Measurements from ENCODE around the gene AGMO. TPM values are rescaled to one million over a fixed set of nuclear protein-coding genes. Genes with fewer than 3 reads are reported as not detected.
"Not testable (repeated sequence)": the region's sequence is repeated elsewhere in the genome, so short reads cannot be mapped to it uniquely, and the experiment has no call there.

Gene AGMO
- total RNA-seq, 1 donor from 2014 or later: not detected

GRCh38 chr7:15305002-15305600, 256.7 kb downstream of the AGMO start:
- no peak overlapping the region for H3K27ac Mint-ChIP-seq
- H3K36me3 Mint-ChIP-seq (ENCODE audit: low read depth): no peaks in the 10 kb centered on the region
- intact Hi-C loops (cut with micrococcal nuclease): loop anchor here (5.0 kb wide), 1 partner anchor 767 kb away; no protein-coding TSS in a partner anchor
- no peak for DNase-seq (ENCODE audit: low spot score)
- H3K9me3 Mint-ChIP-seq: no peaks in the 10 kb centered on the region
- no peaks in the 10 kb centered on the region for H3K27me3 Mint-ChIP-seq (ENCODE audit: low read depth)
- H3K4me3 Mint-ChIP-seq (ENCODE audit: low read depth): no peak overlapping the region
- H3K4me1 Mint-ChIP-seq (ENCODE audit: low read depth): no peaks in the 10 kb centered on the region

- H3K9me3 Mint-ChIP-seq: no peaks in the 10 kb centered on the region
- no peaks in the 10 kb centered on the region for H3K4me1 Mint-ChIP-seq (ENCODE audit: low read depth)
- H3K27me3 Mint-ChIP-seq (ENCODE audit: low read depth): no peaks in the 10 kb centered on the region
- intact Hi-C loops (cut with micrococcal nuclease): no loop called here
- no peak overlapping the region for H3K4me3 Mint-ChIP-seq (ENCODE audit: low read depth)
- H3K36me3 Mint-ChIP-seq (ENCODE audit: low read depth): no peaks in the 10 kb centered on the region
- no peak overlapping the region for H3K27ac Mint-ChIP-seq
- no peak for DNase-seq (ENCODE audit: low spot score)
Measured at GRCh38 chr7:15303357-15303756, 258.5 kb downstream of the AGMO start.

- H3K4me3 Mint-ChIP-seq (ENCODE audit: low read depth); H3K27me3 Mint-ChIP-seq (ENCODE audit: low read depth); H3K27ac Mint-ChIP-seq; DNase-seq (ENCODE audit: low spot score); intact Hi-C loops (cut with micrococcal nuclease); H3K36me3 Mint-ChIP-seq (ENCODE audit: low read depth); H3K4me1 Mint-ChIP-seq (ENCODE audit: low read depth); H3K9me3 Mint-ChIP-seq: not testable (repeated sequence)
Measured at GRCh38 chr7:15300986-15301385, 260.8 kb downstream of the AGMO start.

GRCh38 chr7:15292138-15292537, 269.7 kb downstream of the AGMO start:
- Mint-ChIP-seq H3K4me3 (ENCODE audit: low read depth) (no peak overlapping the region), H3K4me1 (ENCODE audit: low read depth) (no peaks in the 10 kb centered on the region), H3K36me3 (ENCODE audit: low read depth) (no peaks in the 10 kb centered on the region), H3K9me3 (peaks cover 13% of the 10 kb centered on the region), H3K27ac (no peak overlapping the region), H3K27me3 (ENCODE audit: low read depth) (no peaks in the 10 kb centered on the region)
- intact Hi-C loops (cut with micrococcal nuclease): no loop called here
- DNase-seq (ENCODE audit: low spot score): no peak

GRCh38 chr7:15291699-15292098, 270.1 kb downstream of the AGMO start:
- Mint-ChIP-seq H3K4me1 (ENCODE audit: low read depth) (no peaks in the 10 kb centered on the region), H3K36me3 (ENCODE audit: low read depth) (no peaks in the 10 kb centered on the region), H3K27me3 (ENCODE audit: low read depth) (no peaks in the 10 kb centered on the region), H3K9me3 (peaks cover 15% of the 10 kb centered on the region), H3K27ac (no peak overlapping the region), H3K4me3 (ENCODE audit: low read depth) (no peak overlapping the region)
- DNase-seq (ENCODE audit: low spot score): no peak
- intact Hi-C loops (cut with micrococcal nuclease): no loop called here

- Mint-ChIP-seq H3K27ac (no peak overlapping the region), H3K4me1 (ENCODE audit: low read depth) (no peaks in the 10 kb centered on the region), H3K27me3 (ENCODE audit: low read depth) (no peaks in the 10 kb centered on the region), H3K4me3 (ENCODE audit: low read depth) (no peak overlapping the region), H3K9me3 (peaks cover 30% of the 10 kb centered on the region), H3K36me3 (ENCODE audit: low read depth) (no peaks in the 10 kb centered on the region)
- intact Hi-C loops (cut with micrococcal nuclease): no loop called here
- no peak for DNase-seq (ENCODE audit: low spot score)
Measured at GRCh38 chr7:15288741-15289140, 273.1 kb downstream of the AGMO start.

- no peak overlapping the region for H3K4me3 Mint-ChIP-seq (ENCODE audit: low read depth)
- no peaks in the 10 kb centered on the region for H3K4me1 Mint-ChIP-seq (ENCODE audit: low read depth)
- H3K36me3 Mint-ChIP-seq (ENCODE audit: low read depth): no peaks in the 10 kb centered on the region
Measured at GRCh38 chr7:15284396-15284795, 277.4 kb downstream of the AGMO start.

GRCh38 chr7:15280078-15280733, 281.6 kb downstream of the AGMO start:
- intact Hi-C loops (cut with micrococcal nuclease): no loop called here
- Mint-ChIP-seq H3K36me3 (ENCODE audit: low read depth) (no peaks in the 10 kb centered on the region), H3K27ac (no peak overlapping the region), H3K4me1 (ENCODE audit: low read depth) (no peaks in the 10 kb centered on the region), H3K9me3 (peaks cover 58% of the 10 kb centered on the region), H3K4me3 (ENCODE audit: low read depth) (no peak overlapping the region), H3K27me3 (ENCODE audit: low read depth) (no peaks in the 10 kb centered on the region)
- no peak for DNase-seq (ENCODE audit: low spot score)

More at GRCh38 chr7:15284396-15284795, 277.4 kb downstream of the AGMO start:
- Mint-ChIP-seq H3K9me3 (peaks cover 35% of the 10 kb centered on the region), H3K27ac (no peak overlapping the region), H3K27me3 (ENCODE audit: low read depth) (no peaks in the 10 kb centered on the region)
- intact Hi-C loops (cut with micrococcal nuclease): no loop called here
- DNase-seq (ENCODE audit: low spot score): no peak

- no peak for DNase-seq (ENCODE audit: low spot score)
- Mint-ChIP-seq H3K4me1 (ENCODE audit: low read depth) (no peaks in the 10 kb centered on the region), H3K4me3 (ENCODE audit: low read depth) (no peak overlapping the region), H3K36me3 (ENCODE audit: low read depth) (no peaks in the 10 kb centered on the region), H3K9me3 (peaks cover 58% of the 10 kb centered on the region), H3K27ac (no peak overlapping the region), H3K27me3 (ENCODE audit: low read depth) (no peaks in the 10 kb centered on the region)
- intact Hi-C loops (cut with micrococcal nuclease): no loop called here
Measured at GRCh38 chr7:15279640-15280039, 282.2 kb downstream of the AGMO start.

GRCh38 chr7:15257689-15258088, 304.1 kb downstream of the AGMO start:
- Mint-ChIP-seq H3K4me1 (ENCODE audit: low read depth) (no peaks in the 10 kb centered on the region), H3K27ac (no peak overlapping the region), H3K27me3 (ENCODE audit: low read depth) (no peaks in the 10 kb centered on the region), H3K4me3 (ENCODE audit: low read depth) (no peak overlapping the region), H3K36me3 (ENCODE audit: low read depth) (no peaks in the 10 kb centered on the region), H3K9me3 (peaks cover 58% of the 10 kb centered on the region)
- no peak for DNase-seq (ENCODE audit: low spot score)
- intact Hi-C loops (cut with micrococcal nuclease): no loop called here

- intact Hi-C loops (cut with micrococcal nuclease): no loop called here
Measured at GRCh38 chr7:15252181-15252580, 309.6 kb downstream of the AGMO start.

GRCh38 chr7:15248514-15248913, 313.3 kb downstream of the AGMO start:
- peaks cover 30% of the 10 kb centered on the region for H3K9me3 Mint-ChIP-seq
- no peaks in the 10 kb centered on the region for H3K4me1 Mint-ChIP-seq (ENCODE audit: low read depth)
- no peak overlapping the region for H3K4me3 Mint-ChIP-seq (ENCODE audit: low read depth)
- intact Hi-C loops (cut with micrococcal nuclease): no loop called here
- no peaks in the 10 kb centered on the region for H3K36me3 Mint-ChIP-seq (ENCODE audit: low read depth)
- DNase-seq (ENCODE audit: low spot score): no peak
- H3K27ac Mint-ChIP-seq: no peak overlapping the region
- no peaks in the 10 kb centered on the region for H3K27me3 Mint-ChIP-seq (ENCODE audit: low read depth)

More at GRCh38 chr7:15252181-15252580, 309.6 kb downstream of the AGMO start:
- Mint-ChIP-seq H3K36me3 (ENCODE audit: low read depth) (no peaks in the 10 kb centered on the region), H3K4me3 (ENCODE audit: low read depth) (no peak overlapping the region), H3K27ac (no peak overlapping the region), H3K9me3 (peaks cover 32% of the 10 kb centered on the region), H3K27me3 (ENCODE audit: low read depth) (no peaks in the 10 kb centered on the region), H3K4me1 (ENCODE audit: low read depth) (no peaks in the 10 kb centered on the region)
- DNase-seq (ENCODE audit: low spot score): no peak

- intact Hi-C loops (cut with micrococcal nuclease): no loop called here
Measured at GRCh38 chr7:15245831-15246230, 316.0 kb downstream of the AGMO start.

More at GRCh38 chr7:15245831-15246230, 316.0 kb downstream of the AGMO start:
- Mint-ChIP-seq H3K27me3 (ENCODE audit: low read depth) (no peaks in the 10 kb centered on the region), H3K9me3 (peaks cover 22% of the 10 kb centered on the region), H3K4me1 (ENCODE audit: low read depth) (no peaks in the 10 kb centered on the region), H3K27ac (no peak overlapping the region), H3K4me3 (ENCODE audit: low read depth) (no peak overlapping the region), H3K36me3 (ENCODE audit: low read depth) (no peaks in the 10 kb centered on the region)
- no peak for DNase-seq (ENCODE audit: low spot score)
